GM12875 (cell line): ENCODE data around the gene XXYLT1.
A peak's percentile ranks its signal among the peaks of the same experiment; 100 is the strongest.

Experiments
- H3K4me3 ChIP-seq: one replicate; pipeline ENCODE4 v1.5.1; 2011; ENCODE audit warnings: low read depth, low read length, control low read depth
- TF ChIP-seq, protein P1 (sequence below): IDR thresholded peaks from 2 replicates; pipeline ENCODE4 v1.5.1; 2011; ENCODE audit warnings: low read depth, mild to moderate bottlenecking, control low read depth, inconsistent platforms, low read length, moderate library complexity, borderline replicate concordance; ENCODE audit not compliant: insufficient read depth

The XXYLT1 gene

GRCh38 chr3:195259475-195260279 lies 11.3 kb downstream of the XXYLT1 start:
- TF ChIP-seq, protein P1, sequence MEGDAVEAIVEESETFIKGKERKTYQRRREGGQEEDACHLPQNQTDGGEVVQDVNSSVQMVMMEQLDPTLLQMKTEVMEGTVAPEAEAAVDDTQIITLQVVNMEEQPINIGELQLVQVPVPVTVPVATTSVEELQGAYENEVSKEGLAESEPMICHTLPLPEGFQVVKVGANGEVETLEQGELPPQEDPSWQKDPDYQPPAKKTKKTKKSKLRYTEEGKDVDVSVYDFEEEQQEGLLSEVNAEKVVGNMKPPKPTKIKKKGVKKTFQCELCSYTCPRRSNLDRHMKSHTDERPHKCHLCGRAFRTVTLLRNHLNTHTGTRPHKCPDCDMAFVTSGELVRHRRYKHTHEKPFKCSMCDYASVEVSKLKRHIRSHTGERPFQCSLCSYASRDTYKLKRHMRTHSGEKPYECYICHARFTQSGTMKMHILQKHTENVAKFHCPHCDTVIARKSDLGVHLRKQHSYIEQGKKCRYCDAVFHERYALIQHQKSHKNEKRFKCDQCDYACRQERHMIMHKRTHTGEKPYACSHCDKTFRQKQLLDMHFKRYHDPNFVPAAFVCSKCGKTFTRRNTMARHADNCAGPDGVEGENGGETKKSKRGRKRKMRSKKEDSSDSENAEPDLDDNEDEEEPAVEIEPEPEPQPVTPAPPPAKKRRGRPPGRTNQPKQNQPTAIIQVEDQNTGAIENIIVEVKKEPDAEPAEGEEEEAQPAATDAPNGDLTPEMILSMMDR: peak; percentile 81

GRCh38 chr3:195259154-195259474 lies 11.8 kb downstream of the XXYLT1 start:
- H3K4me3 ChIP-seq: peak overlapping the region; percentile 29
- TF ChIP-seq, protein P1: no peak

More at GRCh38 chr3:195259475-195260279, 11.3 kb downstream of the XXYLT1 start:
- peak overlapping the region; percentile 71 for H3K4me3 ChIP-seq

- peak overlapping the region; percentile 29 for H3K4me3 ChIP-seq
- TF ChIP-seq, protein P1: no peak
Observed at GRCh38 chr3:195258449-195259153, 12.4 kb downstream of the XXYLT1 start.

DNA sequence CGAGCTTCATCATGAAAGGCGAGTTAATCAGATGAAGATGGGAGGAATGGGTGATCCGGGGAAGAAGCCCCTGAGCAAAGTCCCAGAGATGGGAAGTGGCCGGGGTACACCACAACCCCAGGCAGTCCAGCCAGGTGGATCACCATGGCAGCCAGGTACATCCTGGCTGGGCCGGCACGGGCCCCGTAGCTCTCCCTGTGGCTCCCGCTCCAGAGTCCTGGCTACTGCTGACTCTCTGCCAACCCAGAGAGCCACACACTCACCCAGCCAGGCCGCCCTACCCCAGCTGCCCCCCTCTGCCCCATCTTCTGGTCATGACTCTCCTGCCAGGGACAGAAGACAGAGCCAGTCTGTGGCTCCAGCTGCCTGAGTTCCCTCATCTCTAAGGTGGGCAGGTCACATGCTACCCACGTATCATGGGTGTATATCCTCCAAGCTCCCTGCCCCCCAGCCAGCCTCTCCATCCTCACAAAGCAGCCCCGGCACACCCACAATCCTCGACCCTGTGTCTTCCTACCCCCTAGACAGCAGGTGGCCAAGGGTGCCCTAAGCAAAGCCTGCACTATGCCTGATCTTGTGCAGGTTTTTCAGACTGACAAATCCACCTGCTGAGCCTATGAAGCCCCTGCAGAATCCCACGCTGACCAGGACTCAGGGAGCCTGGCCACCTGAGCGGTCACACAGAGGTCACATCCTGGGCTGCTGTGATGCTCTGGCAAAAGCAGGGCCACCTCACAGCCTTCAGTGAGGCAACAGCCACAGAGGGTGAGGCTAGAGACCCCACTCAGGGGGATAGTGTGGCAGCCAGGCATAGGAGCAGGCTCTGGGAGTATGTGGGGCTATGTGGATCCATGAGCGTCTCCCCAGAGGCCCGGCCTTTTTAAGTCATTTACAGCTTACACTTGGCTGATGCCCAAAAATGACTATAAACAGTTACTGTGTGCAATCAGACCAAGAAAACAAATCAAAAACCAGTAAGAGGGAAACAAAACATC lies 13.2 kb downstream of the XXYLT1 start:
- H3K4me3 ChIP-seq: no peak overlapping the region
- TF ChIP-seq, protein P1: no peak

DNA sequence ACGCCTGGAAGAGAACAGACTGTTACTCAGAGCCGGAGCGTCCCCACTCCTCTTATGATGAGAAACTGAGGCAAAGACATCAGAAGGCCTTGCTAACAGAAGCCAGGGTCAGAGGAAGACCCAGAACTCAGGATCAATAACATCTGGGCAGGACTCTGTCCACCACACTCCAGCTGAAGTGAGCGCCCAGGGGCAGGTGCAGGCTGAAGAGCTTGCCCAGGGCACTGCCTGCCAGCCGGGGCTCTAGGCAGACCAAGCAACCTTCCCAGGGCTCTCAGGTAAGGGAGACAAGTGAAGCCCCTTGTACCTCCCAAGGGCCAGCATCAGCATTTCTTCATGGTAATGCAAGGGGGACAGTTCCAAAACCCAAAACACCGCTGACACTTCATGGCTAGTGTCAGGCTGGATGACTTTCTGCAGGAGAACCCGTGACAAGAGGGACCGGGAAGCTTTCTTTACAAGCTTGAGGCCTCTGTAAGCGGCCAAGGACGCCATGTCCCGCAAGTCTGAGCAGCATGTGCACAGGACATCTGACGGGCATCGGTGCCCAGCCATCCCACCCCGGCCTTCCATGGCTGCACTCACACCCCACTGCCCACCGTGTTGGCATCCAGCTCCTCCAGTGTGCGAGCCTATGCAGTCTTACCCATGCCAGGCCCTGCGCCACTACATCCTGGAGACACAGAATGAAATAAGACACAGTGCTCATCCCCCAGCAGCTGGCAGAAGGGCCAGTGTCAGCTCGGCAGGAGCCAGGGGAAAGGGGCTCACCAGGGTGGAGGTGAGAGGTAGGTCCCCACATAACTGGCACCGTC lies 14.1 kb downstream of the XXYLT1 start:
- TF ChIP-seq, protein P1: no peak
- H3K4me3 ChIP-seq: no peak overlapping the region

DNA sequence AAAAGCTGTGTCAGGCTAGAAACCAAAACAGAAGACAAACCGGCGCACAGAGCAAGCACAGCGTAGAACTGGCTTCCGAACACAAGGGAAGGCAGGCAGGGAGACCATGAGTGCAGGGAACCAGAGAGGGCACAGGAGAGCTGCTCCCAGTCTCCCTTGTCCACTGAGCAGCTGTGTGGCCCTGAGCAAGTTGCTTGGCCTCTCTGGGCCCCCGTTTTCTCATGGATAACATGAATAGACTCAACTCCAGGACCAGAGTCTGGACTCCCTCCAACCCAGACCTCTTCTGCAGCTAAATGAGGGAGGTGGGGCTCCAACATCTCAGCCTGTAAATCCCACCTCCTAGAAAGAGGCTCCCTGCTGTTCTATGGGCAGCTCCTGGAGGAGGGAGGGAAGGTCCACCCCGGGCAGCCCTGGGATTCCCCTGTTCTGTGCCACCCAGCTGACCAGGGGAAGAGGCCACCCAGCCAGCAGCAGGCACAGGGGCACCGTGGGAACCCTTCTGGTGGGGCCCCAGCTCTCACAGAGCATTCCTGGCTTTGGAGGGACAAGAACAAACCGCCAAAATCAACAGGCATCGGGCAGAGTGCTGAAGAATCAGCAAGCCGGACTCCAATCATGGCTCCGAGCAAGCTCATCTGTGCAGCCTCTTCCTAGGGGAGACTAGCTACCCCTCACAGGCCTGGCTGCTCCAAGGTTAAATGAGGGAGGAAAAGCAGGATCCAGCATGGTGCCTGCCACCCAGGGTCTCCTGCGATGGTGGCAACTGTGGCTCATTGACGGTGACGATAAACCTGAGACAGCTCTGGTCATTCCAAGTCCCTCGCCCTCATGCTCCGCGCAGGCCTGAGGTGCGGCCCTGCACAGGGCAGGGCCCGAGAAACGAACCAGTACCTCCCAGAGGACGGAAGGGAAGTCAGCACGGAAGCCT lies 15.1 kb downstream of the XXYLT1 start:
- H3K4me3 ChIP-seq: no peak overlapping the region

More for the DNA sequence above, 15.1 kb downstream of the XXYLT1 start:
- TF ChIP-seq, protein P1: no peak
